ENCODE results near the gene ANKRD23. TPM values are rescaled to one million over a fixed set of nuclear protein-coding genes. Genes with fewer than 3 reads are reported as not detected.
"Not testable (repeated sequence)": the region's sequence is repeated elsewhere in the genome, so short reads cannot be mapped to it uniquely, and the experiment has no call there.

Gene ANKRD23
- total and polyA plus RNA-seq, 2 of the 4 experiments (the other 2 are of a cell fraction) = 0.54 to 1.5 TPM

DNA sequence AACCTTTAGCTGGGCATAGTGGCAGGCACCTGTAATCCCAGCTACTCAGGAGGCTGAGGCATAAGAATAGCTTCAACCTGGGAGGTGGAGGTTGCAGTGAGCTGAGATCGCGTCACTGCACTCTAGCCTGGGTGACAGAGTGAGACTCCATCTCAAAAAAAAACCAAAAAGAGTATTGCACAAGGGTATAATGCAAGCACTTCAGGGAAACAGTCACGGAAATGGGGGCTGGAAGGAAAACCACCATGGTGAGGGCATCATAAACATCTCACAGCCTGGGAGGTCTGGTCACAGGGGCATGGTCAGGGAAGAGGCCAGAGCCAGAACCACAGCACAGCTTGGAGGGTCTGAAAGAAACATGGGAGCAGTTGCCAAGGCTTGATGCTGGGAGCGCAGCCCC, 19.2 kb upstream of the ANKRD23 start:
- H4K8ac ChIP-seq (ENCODE audit: low read depth in 2 of 2, low read length in 2 of 2); H3K18ac ChIP-seq (ENCODE audit: low read depth, low read length); CTCF ChIA-PET; H3K56ac ChIP-seq (ENCODE audit: extremely low read depth, insufficient read depth, low read length); ATAC-seq (ENCODE audit: low read depth); BruUV-seq (replicated peaks); H2BK20ac ChIP-seq (ENCODE audit: low read depth, low read length); POLR2A ChIA-PET (ENCODE audit: unreplicated experiment); H3K27ac ChIP-seq (ENCODE audit: insufficient read depth, low read length); H3K4me3 ChIP-seq (ENCODE audit: insufficient read depth, low read depth, low read length); H4K91ac ChIP-seq (ENCODE audit: insufficient read depth, low read depth, low read length); H3K4me2 ChIP-seq (ENCODE audit: low read depth, low read length); H3K23ac ChIP-seq (ENCODE audit: low read depth, low read length); H2AK5ac ChIP-seq (ENCODE audit: low read depth, low read length); intact Hi-C loops (cut with micrococcal nuclease); H3K9me1 ChIP-seq (ENCODE audit: insufficient read depth, low read length); H3K14ac ChIP-seq (replicated peaks; ENCODE audit: low read depth, low read length); dilution Hi-C loops (cut with HindIII; ENCODE audit: low sequenced_read_pairs, unreplicated experiment); H2BK15ac ChIP-seq (ENCODE audit: low read depth, low read length); DNase-seq; H3K9me3 ChIP-seq (ENCODE audit: control insufficient read depth, insufficient read depth, low read length); H2BK5ac ChIP-seq (ENCODE audit: low read depth, low read length, poor library complexity, severe bottlenecking); H2AK9ac ChIP-seq (replicated peaks; ENCODE audit: low read depth, low read length, poor library complexity); H3K9ac ChIP-seq (ENCODE audit: low read depth, low read length); H2BK120ac ChIP-seq (ENCODE audit: low read depth, low read length); H2AFZ ChIP-seq (replicated peaks; ENCODE audit: low read length, poor library complexity); H3K4ac ChIP-seq (ENCODE audit: low read depth, low read length); H3K27me3 ChIP-seq (ENCODE audit: control insufficient read depth, insufficient read depth, low read length); H4K5ac ChIP-seq (ENCODE audit: low read depth, low read length): not testable (repeated sequence)
- Histone ChIP-seq H4K20me1 (ENCODE audit: insufficient read depth, low read length) (peaks cover 35% of the 10 kb centered on the region), H3K79me1 (ENCODE audit: low read depth in 1 of 2, low read length in 2 of 2) (peaks cover 5 to 49% of the 10 kb centered on the region in 2 experiments), H3K36me3 (ENCODE audit: control insufficient read depth, insufficient read depth, low read length) (peaks cover 67% of the 10 kb centered on the region), H3K4me1 (ENCODE audit: control insufficient read depth, insufficient read depth, low read length) (peaks cover 12% of the 10 kb centered on the region; the same call in 1 of the 2 replicates)
- 60% methylated on average over 1 of the region's 4 CpGs; no CpG with 5 or more reads in 1 of the 2 experiments for WGBS, 2 experiments (ENCODE audit: extremely low coverage in 2 of 2, insufficient read length in 1 of 2)
- in situ Hi-C loops (cut with MboI; ENCODE audit: low sequenced_read_pairs) = loop anchor here (25.0 kb wide), 1 partner anchor 249 kb away; the partner anchor contains the start of gene ANKRD36

All from IMR-90 (cell line).